Pons (tissue), 1 donor: ENCODE data around the gene CLDN15.
A peak's percentile ranks its signal among the peaks of the same experiment; 100 is the strongest.
"Not testable (repeated sequence)": the region's sequence is repeated elsewhere in the genome, so short reads cannot be mapped to it uniquely, and the experiment has no call there.

Experiments
- DNase-seq: peaks from one replicate; pipeline ENCODE4 v3.0.0-alpha.2; 2016; ENCODE audit warnings: low spot score

CLDN15 gene, protein sequence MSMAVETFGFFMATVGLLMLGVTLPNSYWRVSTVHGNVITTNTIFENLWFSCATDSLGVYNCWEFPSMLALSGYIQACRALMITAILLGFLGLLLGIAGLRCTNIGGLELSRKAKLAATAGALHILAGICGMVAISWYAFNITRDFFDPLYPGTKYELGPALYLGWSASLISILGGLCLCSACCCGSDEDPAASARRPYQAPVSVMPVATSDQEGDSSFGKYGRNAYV

DNA sequence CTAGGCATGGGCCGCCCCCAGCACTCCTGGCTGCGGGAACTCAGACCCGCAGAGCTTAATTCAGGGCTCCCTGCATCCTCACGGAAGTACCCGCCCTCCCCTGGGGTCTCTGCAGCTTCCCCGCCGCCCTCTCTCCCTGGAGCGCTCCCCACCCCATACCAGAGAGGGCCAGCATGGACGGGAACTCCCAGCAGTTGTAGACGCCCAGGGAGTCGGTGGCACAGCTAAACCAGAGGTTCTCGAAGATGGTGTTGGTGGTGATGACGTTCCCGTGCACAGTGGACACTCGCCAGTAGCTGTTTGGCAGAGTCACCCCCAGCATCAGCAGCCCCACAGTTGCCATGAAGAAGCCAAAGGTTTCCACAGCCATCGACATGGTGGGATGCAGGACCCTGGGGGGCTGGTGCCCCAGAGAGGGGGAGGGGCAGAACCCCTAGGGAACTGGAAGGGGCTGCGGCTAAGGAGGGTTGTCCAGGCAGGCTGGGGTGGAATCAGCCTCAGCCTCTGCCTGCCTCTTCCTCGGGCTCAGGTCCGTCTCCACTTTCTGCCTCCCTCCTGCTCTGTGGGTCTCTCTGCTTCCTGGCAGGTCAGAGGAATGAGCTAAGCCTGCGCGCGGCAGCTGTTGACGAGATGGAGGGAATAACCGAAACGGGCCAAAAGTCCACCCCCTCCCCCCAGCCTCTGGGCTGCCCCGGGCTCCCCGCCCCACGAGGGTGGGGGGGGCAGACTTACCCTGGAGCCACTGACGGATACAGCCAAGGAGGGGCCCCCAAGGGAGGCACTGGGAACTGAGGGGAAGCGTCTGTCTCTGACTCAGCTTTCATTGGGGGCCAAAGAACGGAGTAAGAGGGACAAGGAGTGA is at the start of gene CLDN15:
Gene CLDN15, minus strand, starts transcription at position 597 of the 862 bp plus-strand sequence. Its CDS starts 221 bp downstream, at position 376.
- DNase-seq, result no peak

DNA sequence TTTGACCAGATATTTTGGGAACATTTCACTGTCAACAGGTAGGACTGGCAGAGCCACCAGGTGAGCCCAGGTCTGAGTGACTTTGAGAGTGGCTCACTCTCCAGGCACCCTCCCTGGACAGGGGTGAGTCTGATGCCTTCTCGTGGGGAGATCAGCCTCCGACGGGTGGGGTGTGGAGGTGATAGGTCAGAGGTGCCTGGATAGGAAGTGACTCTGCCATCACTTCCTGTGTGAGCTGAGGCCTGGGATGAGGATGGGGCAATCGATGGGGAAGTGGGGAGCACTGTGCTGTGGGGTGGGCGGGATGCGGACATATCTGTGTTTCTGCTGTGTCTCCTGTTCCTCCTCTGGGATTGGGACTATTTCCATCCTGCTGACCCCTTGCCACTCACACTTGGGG is 49.4 kb upstream of the CLDN15 start:
- no peak for DNase-seq

DNA sequence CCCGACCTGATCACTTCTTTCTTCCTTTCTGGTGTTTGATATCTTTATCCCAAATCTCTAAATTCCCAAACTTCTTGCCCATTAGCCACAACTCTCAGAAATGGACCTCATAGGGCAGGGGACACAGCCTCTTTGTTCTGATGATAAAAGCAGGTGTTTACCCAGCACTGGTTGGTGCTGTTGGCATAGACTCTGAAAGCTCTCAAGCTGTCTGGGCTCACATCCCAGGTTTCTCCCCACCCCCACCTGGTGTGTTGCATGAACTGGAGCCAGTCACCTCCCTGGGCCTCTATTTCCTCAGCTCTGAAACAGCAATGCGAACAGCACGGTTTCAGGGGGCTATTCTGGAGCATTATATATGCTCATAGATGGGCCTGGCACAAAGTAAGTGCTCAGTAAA is 48.3 kb upstream of the CLDN15 start:
- not testable (repeated sequence) for DNase-seq

DNA sequence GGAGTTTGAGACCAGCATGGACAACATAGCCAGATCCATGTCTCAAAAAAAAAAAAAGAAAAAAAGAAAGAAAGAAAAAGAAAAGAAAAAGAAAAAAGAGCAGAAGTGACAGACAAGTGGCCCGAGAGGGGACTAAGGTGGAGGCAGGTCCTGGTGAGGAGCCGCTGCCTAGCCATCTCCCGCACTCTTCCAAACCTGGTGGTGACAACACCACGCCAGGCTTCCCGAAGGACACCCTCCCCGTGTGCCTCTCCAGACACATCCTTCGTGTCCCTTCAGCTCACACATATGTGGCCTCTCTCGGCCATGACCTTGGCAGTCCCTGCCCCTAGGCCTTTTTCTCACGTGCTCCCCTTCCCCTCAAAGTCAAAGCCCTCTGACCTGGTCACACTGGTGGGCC is 47.6 kb upstream of the CLDN15 start:
- DNase-seq, result no peak

DNA sequence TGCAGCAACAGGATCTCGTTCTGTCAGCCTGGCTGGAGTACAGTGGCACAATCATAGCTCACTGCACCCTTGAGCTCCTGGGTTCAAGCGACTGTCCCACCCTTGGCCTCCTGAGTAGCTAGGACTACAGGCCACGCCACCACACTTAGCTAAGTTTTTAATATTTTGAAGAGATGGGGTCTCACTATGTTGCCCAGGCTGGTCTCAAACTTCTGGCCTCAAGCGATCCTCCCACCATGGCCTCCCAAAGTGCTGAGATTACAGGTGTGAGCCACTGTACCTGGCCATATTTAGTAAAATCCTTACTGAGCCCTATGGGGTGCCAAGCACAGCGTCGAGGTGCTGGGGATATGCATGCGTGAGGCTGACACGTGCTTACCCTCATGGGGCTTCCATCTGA is 43.3 kb upstream of the CLDN15 start:
- DNase-seq, result not testable (repeated sequence)

DNA sequence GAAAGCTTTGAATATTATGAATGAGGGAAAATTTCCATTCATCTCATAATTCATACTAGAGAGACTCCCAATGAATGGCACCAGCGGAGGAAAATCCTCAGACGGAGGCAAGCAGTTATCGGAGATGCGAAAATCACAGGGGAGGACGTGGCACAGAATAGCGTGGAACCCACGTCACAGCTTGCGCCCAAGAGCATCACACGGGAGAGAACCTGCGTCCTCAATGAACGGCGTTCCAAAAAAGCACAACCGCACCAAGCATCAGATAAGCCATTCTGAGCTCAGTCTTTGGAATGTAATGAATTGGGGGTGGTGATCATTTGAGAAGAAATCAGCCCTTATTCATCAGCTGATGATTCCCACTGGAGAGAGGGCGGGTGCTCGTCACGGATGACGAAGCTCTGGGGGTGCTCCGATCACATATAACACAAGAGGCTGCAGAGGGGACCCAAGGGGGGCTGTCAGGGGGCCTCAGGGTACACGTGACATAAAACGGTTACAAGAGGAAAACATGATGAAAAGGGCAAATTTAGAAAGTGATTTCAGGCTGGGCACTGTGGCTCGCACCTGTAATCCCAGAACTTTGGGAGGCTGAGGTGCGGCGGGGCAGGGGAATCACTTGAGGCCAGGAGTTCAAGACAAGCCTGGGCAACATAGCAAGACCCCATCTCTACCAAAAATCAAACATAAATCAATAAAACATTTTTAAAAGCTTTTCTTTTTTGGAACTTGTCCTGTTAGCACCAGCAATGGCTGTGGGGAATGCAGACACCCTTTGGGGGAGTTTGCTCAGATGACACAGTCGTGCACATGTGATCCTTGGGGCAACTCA is 41.1 kb upstream of the CLDN15 start:
- DNase-seq, result no peak

DNA sequence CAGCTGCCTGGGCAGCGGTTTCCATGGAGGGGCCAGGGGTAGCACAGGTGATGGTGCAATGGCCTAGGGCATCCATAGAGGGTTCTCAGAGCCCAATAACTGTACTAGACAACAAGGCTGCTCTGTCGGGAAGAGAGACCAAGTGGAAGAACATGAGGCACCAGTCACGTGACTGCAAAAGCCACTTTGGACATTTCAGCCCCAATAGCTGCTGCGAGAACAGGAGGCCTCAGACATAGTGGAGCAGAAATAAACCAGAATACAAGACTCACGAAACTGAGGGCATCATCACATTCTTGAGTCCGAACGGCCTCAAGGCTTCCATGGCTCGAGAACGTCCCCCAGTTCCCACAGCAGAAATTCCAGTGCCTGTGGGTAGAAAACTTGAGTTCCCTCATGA is 39.6 kb upstream of the CLDN15 start:
- DNase-seq, result no peak

DNA sequence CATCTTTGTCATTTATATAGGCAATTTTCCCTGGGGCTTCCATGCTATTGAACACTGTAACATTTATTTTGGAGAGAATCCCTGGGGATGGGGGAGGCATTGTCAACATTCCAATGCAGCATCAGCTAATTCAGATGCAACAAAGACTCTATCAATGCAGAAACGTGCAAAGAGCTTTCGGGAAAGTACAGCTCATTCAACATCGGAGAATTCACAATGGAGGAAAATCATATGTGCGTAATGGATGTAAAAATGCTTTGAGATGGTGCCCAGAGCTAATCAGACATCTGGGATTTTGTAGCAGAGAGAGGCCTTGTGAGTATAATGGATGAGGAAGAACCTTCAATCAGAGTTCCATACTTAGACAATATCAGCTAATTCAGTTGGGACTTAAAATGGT is 35.6 kb upstream of the CLDN15 start:
- DNase-seq, result no peak

DNA sequence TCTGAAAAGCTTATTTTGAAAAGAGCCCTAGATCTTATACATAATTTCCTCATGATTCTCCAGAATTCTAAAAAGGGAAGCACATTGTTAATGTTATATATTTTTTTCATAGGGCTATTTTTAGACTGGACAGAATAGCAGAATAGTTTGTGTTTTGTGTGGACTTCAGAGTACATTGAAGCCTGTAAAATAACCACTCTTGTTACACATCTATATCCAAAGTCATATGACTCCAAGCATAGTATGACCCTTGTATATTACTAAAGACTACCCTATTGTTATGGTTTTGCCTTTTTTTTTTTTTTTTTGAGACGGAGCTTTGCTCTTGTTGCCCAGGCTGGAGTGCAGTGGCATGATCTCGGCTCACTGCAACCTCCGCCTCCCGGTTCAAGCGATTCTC is 33.4 kb upstream of the CLDN15 start:
- DNase-seq, result peak; percentile 91

DNA sequence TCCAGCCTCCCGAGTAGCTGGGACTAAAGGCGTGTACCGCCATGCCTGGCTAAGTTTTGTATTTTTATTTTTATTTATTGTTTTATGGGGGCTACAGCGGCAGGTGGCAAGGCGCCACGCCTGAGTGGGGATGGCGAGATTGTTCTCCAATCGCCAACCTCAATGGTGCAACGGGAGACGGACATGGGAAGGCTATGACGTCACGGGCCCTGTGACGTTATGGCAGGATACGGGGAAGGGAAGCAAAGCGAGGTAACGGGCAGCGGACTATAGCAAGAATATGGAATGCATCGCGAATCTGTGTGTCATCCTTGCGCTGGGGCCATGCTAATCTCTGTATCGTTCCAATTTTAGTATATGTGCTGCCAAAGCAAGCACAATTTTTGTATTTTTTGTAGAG is 32.1 kb upstream of the CLDN15 start:
- no peak for DNase-seq

DNA sequence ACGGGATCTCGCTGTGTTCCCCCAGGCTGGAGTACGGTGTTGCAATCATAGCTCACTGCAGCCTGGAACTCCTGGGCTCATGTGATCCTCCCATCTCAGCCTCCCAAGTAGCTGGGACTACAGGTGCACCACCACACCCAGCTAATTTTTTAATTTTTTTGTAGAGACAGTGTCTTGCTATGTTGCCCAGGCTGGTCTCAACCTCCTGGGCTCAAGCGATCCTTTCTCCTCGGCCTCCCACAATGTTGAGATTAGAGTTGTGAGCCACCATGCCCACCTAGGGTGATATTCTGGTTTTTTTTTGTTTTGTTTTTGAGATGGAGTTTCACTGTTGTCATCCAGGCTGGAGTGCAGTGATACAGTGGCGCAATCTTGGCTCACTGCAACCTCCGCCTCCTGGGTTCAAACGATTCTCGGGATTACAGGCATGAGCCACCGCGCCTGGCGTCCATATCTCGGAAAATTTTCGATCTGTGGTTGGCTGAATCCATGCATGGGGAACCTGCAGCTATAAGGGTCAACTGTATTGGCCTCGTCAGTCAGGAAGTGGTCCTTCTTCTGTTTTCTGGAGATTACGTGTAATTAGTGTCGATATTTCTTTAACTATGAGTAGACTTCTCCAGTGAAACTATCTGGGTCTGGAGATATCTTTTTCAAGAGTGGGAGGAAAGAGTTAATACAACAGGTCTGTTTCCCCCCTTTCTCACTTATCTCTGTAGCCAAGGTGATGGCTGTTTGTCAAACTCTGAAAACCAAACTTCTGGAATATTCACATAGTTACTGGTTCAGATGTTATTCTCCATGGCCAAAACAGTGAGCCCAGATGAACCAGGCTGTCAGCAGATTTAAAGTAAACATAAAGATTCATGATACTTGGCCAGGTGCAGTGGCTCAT is 28.3 kb upstream of the CLDN15 start:
- no peak for DNase-seq

DNA sequence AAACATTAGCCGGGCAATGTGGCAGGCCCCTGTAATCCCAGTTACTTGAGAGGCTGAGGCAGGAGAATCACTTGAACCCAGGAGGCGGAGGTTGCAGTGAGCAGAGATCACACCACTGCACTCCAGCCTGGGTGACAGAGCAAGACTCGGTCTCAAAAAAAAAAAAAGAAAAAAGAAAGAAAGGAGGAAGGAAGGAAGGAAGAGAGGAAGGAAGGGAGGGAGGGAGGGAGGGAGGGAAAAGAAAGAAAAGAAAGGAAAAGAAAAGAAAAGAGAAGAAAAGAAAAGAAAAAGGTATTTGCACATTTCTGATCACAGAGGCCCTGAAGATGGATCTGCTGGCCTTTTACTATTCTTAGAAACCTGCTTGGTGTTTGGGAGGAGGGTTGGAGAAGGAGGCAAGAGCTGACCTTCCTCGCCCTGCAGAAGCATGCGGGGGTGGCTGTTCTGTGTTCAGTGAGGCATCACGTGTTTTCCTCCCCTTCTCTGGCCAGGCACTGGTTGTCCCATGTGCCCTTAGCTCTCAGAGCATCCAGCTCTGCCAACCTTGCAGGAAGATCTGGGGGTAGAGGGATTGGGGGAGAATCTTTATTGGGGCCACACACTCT is 26.6 kb upstream of the CLDN15 start:
- DNase-seq, result not testable (repeated sequence)

DNA sequence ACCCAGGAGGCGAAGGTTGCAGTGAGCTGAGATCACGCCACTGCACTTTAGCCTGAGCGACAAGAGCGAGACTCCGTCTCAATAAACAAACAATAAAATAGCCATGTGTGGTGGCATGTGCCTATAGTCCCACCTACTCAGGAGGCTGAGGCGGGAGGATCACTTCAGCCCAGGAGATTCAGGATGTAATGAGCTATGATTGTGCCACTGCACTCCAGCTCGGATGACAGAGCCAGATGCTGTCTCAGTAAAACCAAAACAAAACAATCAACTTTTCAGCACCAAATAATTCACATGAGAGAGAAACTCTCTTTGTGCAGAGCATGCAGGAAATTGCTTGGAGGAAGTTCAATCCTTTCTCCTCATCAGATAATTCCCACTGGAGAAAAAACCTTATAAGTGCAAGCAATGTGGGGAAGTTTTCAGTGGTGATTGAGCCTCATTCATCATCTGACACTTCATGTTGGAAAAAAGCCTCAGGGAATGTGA is 20.7 kb upstream of the CLDN15 start:
- peak; percentile 49 for DNase-seq

DNA sequence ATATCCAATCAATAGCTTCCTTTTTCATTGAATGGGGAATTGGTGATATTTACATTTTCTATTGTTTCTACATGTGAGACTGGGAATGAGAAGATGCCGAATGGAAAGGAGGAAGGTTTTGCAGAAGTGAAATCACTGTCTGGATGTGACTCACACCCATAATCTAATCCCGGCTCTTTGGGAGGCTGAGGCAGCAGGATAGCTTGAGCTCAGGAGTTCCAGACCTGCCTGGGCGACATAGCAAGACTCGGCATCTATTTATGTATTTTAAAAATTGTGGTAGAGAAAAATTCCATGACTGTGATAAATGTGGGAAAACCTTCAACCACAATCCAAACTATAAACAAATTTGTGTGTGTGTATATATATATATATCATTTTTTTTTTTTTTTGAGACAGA is 18.2 kb upstream of the CLDN15 start:
- no peak for DNase-seq

DNA sequence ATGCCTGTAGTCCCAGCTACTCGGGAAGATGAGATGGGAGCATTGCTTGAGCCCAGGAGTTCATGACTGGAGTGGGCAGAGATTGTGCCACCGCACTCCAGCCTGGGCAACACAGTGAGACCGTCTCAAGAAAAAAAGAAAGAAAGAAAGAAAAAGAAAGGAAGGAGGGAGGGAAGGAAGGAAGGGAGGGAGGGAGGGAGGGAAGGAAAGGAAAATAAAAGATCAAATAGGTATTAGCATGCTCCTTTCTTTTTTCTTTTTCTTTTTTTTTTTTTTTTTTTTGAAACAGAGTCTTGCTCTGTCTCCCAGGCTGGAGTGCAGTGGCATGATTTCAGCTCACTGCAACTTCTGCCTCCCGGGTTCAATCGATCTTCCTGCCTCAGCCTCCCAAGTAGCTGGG is 15.6 kb upstream of the CLDN15 start:
- DNase-seq, result not testable (repeated sequence)

DNA sequence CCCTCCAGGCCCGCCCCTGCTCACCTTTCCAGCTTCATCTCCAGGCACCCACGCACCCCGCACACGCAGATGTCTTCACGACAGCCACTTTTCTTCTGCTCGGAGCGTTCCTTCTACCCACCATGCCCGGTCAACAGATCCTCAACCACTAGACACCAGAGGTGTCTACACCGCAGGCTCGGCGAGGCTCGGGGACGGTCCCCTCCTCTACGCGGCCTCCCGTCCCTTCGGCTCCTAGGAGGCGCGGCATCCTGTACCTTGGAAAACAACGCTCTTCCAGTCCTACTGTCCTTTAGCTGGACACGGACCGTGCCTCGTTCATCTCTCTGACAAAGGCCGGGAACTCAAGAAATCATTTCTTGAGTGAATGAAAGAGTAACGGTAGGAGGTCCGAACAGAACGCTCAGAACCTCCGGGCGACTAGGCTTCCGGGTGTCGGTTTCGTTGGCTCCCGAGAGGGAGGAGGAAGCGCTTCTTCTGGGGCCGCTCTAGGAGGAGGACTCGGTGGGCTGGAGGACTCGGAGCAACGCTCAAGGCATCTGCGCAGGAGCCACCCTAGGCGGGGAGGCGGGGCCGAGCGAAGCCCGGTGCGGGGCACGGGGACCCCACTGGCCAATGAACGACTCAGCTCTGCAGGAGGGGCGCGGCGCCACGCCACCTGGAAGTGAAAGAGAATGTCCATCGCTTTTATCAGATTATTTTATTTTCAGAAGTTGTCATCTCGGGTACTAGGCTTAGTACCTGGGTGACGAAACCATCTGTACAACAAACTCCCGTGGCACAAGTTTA is 14.5 kb upstream of the CLDN15 start:
- DNase-seq, result peak; percentile 96

DNA sequence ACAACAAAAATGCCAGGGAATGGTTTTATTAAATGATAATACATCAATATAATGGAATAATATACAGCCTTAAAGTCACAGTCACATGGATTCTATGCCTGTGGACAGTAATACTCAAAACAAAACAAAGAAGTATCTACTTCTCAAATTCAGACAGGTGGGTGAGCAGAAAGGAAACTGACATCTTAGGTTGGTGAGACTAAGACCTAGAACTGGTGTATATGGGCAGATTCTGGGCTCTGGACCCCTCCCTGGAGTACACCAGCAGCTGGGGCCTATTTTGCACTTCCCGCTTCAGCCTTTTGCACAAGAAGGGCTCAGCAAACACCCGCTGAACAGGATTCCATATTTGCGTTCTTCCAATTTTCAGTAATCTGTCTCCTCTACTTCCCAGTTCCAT is 12.7 kb upstream of the CLDN15 start:
- no peak for DNase-seq

DNA sequence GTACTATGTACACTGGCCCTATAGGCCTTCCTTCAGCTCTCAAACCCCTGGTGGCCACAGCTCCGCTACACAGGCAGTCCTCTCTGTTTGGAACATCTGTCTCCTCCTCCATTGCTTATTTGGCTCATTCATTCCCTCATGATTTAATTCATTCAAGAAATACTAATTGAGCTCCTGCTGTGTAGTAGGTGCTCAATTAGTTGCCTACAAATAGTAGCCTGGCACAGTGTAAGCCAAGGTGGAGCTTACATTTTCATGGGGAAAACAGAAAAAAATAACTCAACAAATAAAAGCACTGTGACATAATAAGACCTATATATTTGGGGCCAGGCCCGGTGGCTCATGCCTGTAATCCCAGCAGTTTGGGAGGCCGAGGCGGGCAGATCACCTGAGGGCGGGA is 10.7 kb upstream of the CLDN15 start:
- no peak for DNase-seq

DNA sequence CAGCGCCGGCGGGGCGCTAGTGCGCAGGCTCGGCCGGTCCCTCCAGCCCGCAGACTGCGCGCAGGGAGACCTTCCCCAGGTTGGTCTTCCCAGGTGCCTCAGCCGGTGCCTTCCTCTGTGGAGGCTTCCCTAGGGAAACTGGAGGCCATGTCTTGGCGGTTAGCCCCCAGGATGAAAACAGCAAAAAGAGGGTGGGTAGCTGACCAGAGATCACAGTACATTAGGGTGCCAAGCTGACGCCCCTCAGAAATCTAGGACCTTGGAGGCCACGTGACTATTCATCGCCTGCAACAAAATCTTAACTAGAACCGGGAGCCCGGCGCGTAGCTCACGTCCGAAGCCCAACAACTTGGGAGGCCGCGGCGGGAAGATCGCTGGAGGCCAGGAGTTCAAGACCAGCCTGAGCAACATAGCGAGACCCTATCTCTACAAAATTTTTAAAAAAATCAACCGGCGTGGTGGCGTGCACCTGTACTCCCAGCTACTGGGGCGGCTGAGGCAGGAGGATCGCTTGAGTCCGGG is 7.6 kb upstream of the CLDN15 start:
- no peak for DNase-seq
